Measurements from ENCODE around the gene ANKRD16.

DNA sequence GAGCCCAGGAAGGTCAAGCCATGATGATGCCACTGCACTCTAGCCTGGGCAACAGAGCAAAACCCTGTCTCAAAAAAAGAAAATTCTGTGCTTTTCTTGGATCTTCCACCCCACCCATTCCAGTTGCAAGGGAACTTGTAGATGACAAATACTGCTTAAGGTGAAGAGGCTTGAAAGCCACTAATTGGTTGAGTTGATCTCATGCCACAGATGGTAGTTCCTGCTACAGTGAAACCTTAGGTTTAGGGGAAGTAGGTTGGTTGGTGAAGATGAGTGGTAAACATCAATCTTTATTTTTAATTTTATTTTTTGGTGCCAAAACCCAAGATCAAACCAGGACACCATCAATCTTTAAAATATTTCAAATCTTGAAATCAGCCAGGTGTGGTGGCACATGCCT lies 73.5 kb downstream of the ANKRD16 start:
- TF ChIP-seq, protein P1, sequence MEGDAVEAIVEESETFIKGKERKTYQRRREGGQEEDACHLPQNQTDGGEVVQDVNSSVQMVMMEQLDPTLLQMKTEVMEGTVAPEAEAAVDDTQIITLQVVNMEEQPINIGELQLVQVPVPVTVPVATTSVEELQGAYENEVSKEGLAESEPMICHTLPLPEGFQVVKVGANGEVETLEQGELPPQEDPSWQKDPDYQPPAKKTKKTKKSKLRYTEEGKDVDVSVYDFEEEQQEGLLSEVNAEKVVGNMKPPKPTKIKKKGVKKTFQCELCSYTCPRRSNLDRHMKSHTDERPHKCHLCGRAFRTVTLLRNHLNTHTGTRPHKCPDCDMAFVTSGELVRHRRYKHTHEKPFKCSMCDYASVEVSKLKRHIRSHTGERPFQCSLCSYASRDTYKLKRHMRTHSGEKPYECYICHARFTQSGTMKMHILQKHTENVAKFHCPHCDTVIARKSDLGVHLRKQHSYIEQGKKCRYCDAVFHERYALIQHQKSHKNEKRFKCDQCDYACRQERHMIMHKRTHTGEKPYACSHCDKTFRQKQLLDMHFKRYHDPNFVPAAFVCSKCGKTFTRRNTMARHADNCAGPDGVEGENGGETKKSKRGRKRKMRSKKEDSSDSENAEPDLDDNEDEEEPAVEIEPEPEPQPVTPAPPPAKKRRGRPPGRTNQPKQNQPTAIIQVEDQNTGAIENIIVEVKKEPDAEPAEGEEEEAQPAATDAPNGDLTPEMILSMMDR (IDR thresholded peaks at IDR 0.05): no peak
- no peak for TF ChIP-seq POLR2A (IDR thresholded peaks at IDR 0.05)
